Osteoblast (primary cell): ENCODE measurements around the gene PRSS48. TPM values are rescaled to one million over a fixed set of nuclear protein-coding genes. Genes with fewer than 3 reads are reported as not detected.
A peak's percentile ranks its signal among the peaks of the same experiment; 100 is the strongest.

ENCODE experiments used
- DNase-seq: peaks from one replicate; pipeline ENCODE4 v3.0.0; 2011; ENCODE audit warnings: low spot score, mixed read lengths; ENCODE audit not compliant: insufficient read length; ENCODE audit errors: missing footprints
- H2AFZ ChIP-seq: 2 replicates; pipeline ENCODE4 v1.6.0; 2011; ENCODE audit warnings: mild to moderate bottlenecking, low read length
- H3K27ac ChIP-seq: 2 replicates; pipeline ENCODE4 v1.5.1; 2011; ENCODE audit warnings: mild to moderate bottlenecking, low read depth, low read length, moderate library complexity
- H3K27me3 ChIP-seq: 2 replicates; pipeline ENCODE4 v1.6.0; 2012; ENCODE audit warnings: mild to moderate bottlenecking, control low read depth, inconsistent platforms, low read length, moderate library complexity; ENCODE audit not compliant: insufficient read depth
- H3K36me3 ChIP-seq: 2 replicates; pipeline ENCODE4 v1.5.1; 2011; ENCODE audit warnings: mild to moderate bottlenecking, low read length, control low read depth, moderate library complexity; ENCODE audit not compliant: insufficient read depth
- H3K4me1 ChIP-seq: 2 replicates; pipeline ENCODE4 v1.5.1; 2011; ENCODE audit warnings: mild to moderate bottlenecking, low read length, control low read depth, moderate library complexity; ENCODE audit not compliant: insufficient read depth
- H3K4me2 ChIP-seq: 2 replicates; pipeline ENCODE4 v1.6.0; 2011; ENCODE audit warnings: mild to moderate bottlenecking, low read length; ENCODE audit not compliant: insufficient read depth
- H3K4me3 ChIP-seq: fragments of 200-600 bp; sonication (generic); 3 replicates; pipeline ENCODE4 v1.5.1; 2012; ENCODE audit warnings: mild to moderate bottlenecking, low read length, inconsistent platforms; ENCODE audit not compliant: insufficient read depth
- H3K79me2 ChIP-seq: 2 replicates; pipeline ENCODE4 v1.6.0; 2012; ENCODE audit warnings: mild to moderate bottlenecking, low read length, control low read depth, inconsistent platforms; ENCODE audit not compliant: insufficient read depth
- H3K9me3 ChIP-seq: 2 replicates; pipeline ENCODE4 v1.5.1; 2011; ENCODE audit warnings: low read depth, low read length, control low read depth
- H4K20me1 ChIP-seq: 2 replicates; pipeline ENCODE4 v1.6.0; 2012; ENCODE audit warnings: mild to moderate bottlenecking, low read length, control low read depth; ENCODE audit not compliant: insufficient read depth
- CTCF ChIP-seq: IDR thresholded peaks from 2 replicates; pipeline ENCODE4 v1.5.1; 2011; ENCODE audit warnings: mild to moderate bottlenecking, low read depth, low read length, moderate library complexity; ENCODE audit errors: extremely low read depth
- total RNA-seq: library from RNA; depleted of rRNA; stranded (reverse); fragments of >200 nt; gene quantifications from 2 replicates; pipeline ENCODE4 v1.2.3, GENCODE V29; 2012

Gene PRSS48
- total RNA-seq, 1 donor: not detected

DNA sequence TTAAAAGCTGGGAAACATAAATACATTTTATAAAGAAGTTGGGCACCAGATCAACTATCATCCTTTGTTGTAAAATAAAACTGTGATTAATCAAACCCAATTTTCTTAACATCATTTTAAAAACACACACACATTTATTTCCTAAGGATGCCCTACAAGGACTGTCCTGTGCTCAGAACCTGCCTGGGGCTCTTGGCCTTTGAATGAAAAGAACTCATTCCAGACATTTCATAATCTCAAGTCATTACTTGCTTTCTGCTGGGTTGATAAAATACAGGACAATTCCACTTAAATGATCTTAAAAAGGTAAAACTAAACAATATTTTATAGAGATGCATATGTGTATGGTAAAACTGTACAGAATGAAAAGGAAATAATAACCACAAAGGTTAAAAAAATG lies 45.6 kb downstream of the PRSS48 start:
- H3K9me3 ChIP-seq: no peaks in the 10 kb centered on the region
- H3K27me3 ChIP-seq: peaks cover 12% of the 10 kb centered on the region
- DNase-seq: no peak
- TF ChIP-seq CTCF: no peak
- H3K4me3 ChIP-seq: no peak overlapping the region
- peaks cover 8% of the 10 kb centered on the region for H3K4me1 ChIP-seq
- H3K27ac ChIP-seq: no peak overlapping the region
- no peak overlapping the region for H2AFZ ChIP-seq
- H4K20me1 ChIP-seq: no peaks in the 10 kb centered on the region
- no peaks in the 10 kb centered on the region for H3K79me2 ChIP-seq
- H3K36me3 ChIP-seq: no peaks in the 10 kb centered on the region
- H3K4me2 ChIP-seq: no peak overlapping the region

- DNase-seq: no peak
- Histone ChIP-seq H3K4me2 (no peak overlapping the region), H3K36me3 (no peaks in the 10 kb centered on the region), H2AFZ (no peak overlapping the region), H3K27me3 (peaks cover 12% of the 10 kb centered on the region), H3K79me2 (no peaks in the 10 kb centered on the region), H3K4me1 (peaks cover 8% of the 10 kb centered on the region), H3K27ac (no peak overlapping the region), H4K20me1 (no peaks in the 10 kb centered on the region), H3K4me3 (no peak overlapping the region), H3K9me3 (no peaks in the 10 kb centered on the region)
- TF ChIP-seq CTCF: no peak
Measured at GRCh38 chr4:151323667-151324066, 46.7 kb downstream of the PRSS48 start.

DNA sequence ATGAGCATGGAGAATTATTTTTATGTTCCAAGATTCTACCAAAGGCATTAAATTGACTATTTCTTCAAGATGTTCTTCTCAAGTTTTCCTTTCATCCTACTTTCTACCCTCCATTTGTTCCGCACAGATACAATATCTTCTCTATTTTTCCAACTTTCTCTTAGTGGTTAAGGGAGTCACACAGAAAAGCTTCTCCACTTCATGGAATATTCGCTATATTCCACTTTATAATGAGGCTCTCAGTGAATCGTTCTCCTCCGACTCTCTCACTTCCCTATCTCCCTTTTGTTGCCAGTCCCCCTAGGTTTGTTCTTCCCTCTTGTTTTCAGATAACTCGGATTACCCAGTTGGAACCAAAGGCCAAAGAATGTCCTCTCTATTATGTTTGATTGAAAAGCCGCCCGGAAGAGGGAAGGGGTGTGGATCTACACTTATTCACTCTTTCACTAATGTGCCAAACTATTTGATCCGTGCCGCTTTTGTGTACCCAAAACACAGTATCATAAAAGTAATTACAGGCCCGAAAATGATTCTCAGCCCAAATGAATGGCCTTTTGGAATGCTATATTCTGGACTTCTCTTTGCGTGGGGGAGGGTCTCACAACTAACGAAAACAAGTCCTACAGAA lies 47.3 kb downstream of the PRSS48 start:
- Histone ChIP-seq H4K20me1 (no peaks in the 10 kb centered on the region), H3K4me2 (peak overlapping the region; percentile 90), H2AFZ (peak overlapping the region; percentile 80), H3K9me3 (no peaks in the 10 kb centered on the region), H3K4me3 (peak overlapping the region; percentile 76), H3K36me3 (no peaks in the 10 kb centered on the region), H3K4me1 (peaks cover 8% of the 10 kb centered on the region), H3K79me2 (no peaks in the 10 kb centered on the region), H3K27me3 (peaks cover 12% of the 10 kb centered on the region), H3K27ac (no peak overlapping the region)
- DNase-seq: no peak
- no peak for TF ChIP-seq CTCF

- H3K9me3 ChIP-seq: no peaks in the 10 kb centered on the region
- no peaks in the 10 kb centered on the region for H4K20me1 ChIP-seq
- H3K4me3 ChIP-seq: peak overlapping the region; percentile 76
- H3K27me3 ChIP-seq: peaks cover 12% of the 10 kb centered on the region
- TF ChIP-seq CTCF: no peak
- DNase-seq: peak; percentile 85
- H3K4me2 ChIP-seq: peak overlapping the region; percentile 90
- H2AFZ ChIP-seq: peak overlapping the region; percentile 80
- no peaks in the 10 kb centered on the region for H3K79me2 ChIP-seq
- H3K27ac ChIP-seq: no peak overlapping the region
- peaks cover 8% of the 10 kb centered on the region for H3K4me1 ChIP-seq
- H3K36me3 ChIP-seq: no peaks in the 10 kb centered on the region
Measured at GRCh38 chr4:151324752-151325110, 47.8 kb downstream of the PRSS48 start.
